ENCODE data around the gene AGBL1. TPM values are rescaled to one million over a fixed set of nuclear protein-coding genes. Genes with fewer than 3 reads are reported as not detected.

The AGBL1 gene
- total and polyA plus RNA-seq, 2 donors (not counting 1 experiment from before 2014, with no cell fraction given) = not detected

- H3K4me2 ChIP-seq (replicated peaks; ENCODE audit: low read depth, low read length, poor library complexity, severe bottlenecking) = no peak overlapping the region
- ATAC-seq (ENCODE audit: low read depth) (no peak), DNase-seq (no peak)
- intact Hi-C loops (cut with micrococcal nuclease) = no loop called here
- H3K27me3 Mint-ChIP-seq = peaks cover 8% of the 10 kb centered on the region
- no peaks in the 10 kb centered on the region for H3K36me3 ChIP-seq (replicated peaks in 1 of 2; ENCODE audit: control extremely low read depth in 1 of 2, control insufficient read depth in 1 of 2, extremely low read depth in 1 of 2, insufficient read depth in 2 of 2, low read length in 1 of 2)
- H3K27me3 ChIP-seq (replicated peaks in 1 of 4; ENCODE audit: control extremely low read depth in 1 of 4, control insufficient read depth in 3 of 4, insufficient read depth in 4 of 4, low read length in 3 of 4) = no peaks in the 10 kb centered on the region
- TF ChIP-seq CTCF (IDR thresholded peaks at IDR 0.05) (no peak), EZH2 (IDR thresholded peaks at IDR 0.05; ENCODE audit: borderline replicate concordance, insufficient read depth, low read depth, low read length, poor library complexity, severe bottlenecking) (no peak)
- H3K27ac Mint-ChIP-seq = no peak overlapping the region
- no peak overlapping the region for H2AFZ ChIP-seq (ENCODE audit: insufficient read depth, low read depth, low read length, poor library complexity, severe bottlenecking)
- peaks cover 0 to 5% (median 0%) of the 10 kb centered on the region in 3 donors for H3K9me3 ChIP-seq (ENCODE audit: control extremely low read depth in 1 of 3, control insufficient read depth in 2 of 3, insufficient read depth in 1 of 3, low read length in 2 of 3)
- H3K4me3 ChIP-seq (ENCODE audit: control extremely low read depth in 1 of 5, extremely low read depth in 1 of 5, insufficient read depth in 1 of 5, low read depth in 2 of 5, low read length in 4 of 5) = no peak overlapping the region
- H3K4me1 Mint-ChIP-seq = no peaks in the 10 kb centered on the region
- no peaks in the 10 kb centered on the region for H3K9me3 Mint-ChIP-seq (ENCODE audit: insufficient read depth)
- 100% methylated on average over 2 of the region's 3 CpGs for WGBS (ENCODE audit: insufficient coverage)
- no peak overlapping the region for H3K27ac ChIP-seq (ENCODE audit: low read length in 2 of 2)
- CTCF ChIA-PET = no interaction called here
- no peaks in the 10 kb centered on the region for H3K79me2 ChIP-seq (ENCODE audit: control insufficient read depth, insufficient read depth, low read length)
- no peak overlapping the region for H3K4me3 Mint-ChIP-seq
- H3K9ac ChIP-seq (ENCODE audit: low read length) = no peak overlapping the region
- no peaks in the 10 kb centered on the region for H4K20me1 ChIP-seq (ENCODE audit: control insufficient read depth, insufficient read depth, low read length, poor library complexity, severe bottlenecking)
- H3K4me1 ChIP-seq (ENCODE audit: control insufficient read depth in 2 of 2, insufficient read depth in 2 of 2, low read length in 2 of 2) = no peaks in the 10 kb centered on the region
- POLR2A ChIA-PET = no interaction called here
Observed at GRCh38 chr15:86138798-86139197, 59.1 kb downstream of the AGBL1 start.

- Mint-ChIP-seq H3K27ac (no peak overlapping the region), H3K9me3 (ENCODE audit: insufficient read depth) (peaks cover 4% of the 10 kb centered on the region), H3K27me3 (peaks cover 8% of the 10 kb centered on the region), H3K4me3 (no peak overlapping the region), H3K4me1 (no peaks in the 10 kb centered on the region)
- no peak for DNase-seq
- no peak overlapping the region for H2AFZ ChIP-seq (ENCODE audit: insufficient read depth, low read depth, low read length, poor library complexity, severe bottlenecking)
- H4K20me1 ChIP-seq (ENCODE audit: control insufficient read depth, insufficient read depth, low read length, poor library complexity, severe bottlenecking) = no peaks in the 10 kb centered on the region
- no peak overlapping the region for H3K27ac ChIP-seq (ENCODE audit: low read length in 2 of 2)
- POLR2A ChIA-PET = no interaction called here
- H3K9ac ChIP-seq (ENCODE audit: low read length) = no peak overlapping the region
- no peak for ATAC-seq (ENCODE audit: low read depth)
- no peak overlapping the region for H3K4me3 ChIP-seq (ENCODE audit: control extremely low read depth in 1 of 5, extremely low read depth in 1 of 5, insufficient read depth in 1 of 5, low read depth in 2 of 5, low read length in 4 of 5)
- intact Hi-C loops (cut with micrococcal nuclease) = no loop called here
- no peaks in the 10 kb centered on the region for H3K36me3 ChIP-seq (replicated peaks in 1 of 2; ENCODE audit: control extremely low read depth in 1 of 2, control insufficient read depth in 1 of 2, extremely low read depth in 1 of 2, insufficient read depth in 2 of 2, low read length in 1 of 2)
- H3K4me1 ChIP-seq (ENCODE audit: control insufficient read depth in 2 of 2, insufficient read depth in 2 of 2, low read length in 2 of 2) = no peaks in the 10 kb centered on the region
- H3K79me2 ChIP-seq (ENCODE audit: control insufficient read depth, insufficient read depth, low read length) = no peaks in the 10 kb centered on the region
- 81% methylated on average over 5 of the region's 9 CpGs for WGBS (ENCODE audit: insufficient coverage)
- no peak for TF ChIP-seq EZH2 (IDR thresholded peaks at IDR 0.05; ENCODE audit: borderline replicate concordance, insufficient read depth, low read depth, low read length, poor library complexity, severe bottlenecking)
- peak; percentile 17 for TF ChIP-seq CTCF (IDR thresholded peaks at IDR 0.05)
- no peaks in the 10 kb centered on the region for H3K27me3 ChIP-seq (replicated peaks in 1 of 4; ENCODE audit: control extremely low read depth in 1 of 4, control insufficient read depth in 3 of 4, insufficient read depth in 4 of 4, low read length in 3 of 4)
- no peak overlapping the region for H3K4me2 ChIP-seq (replicated peaks; ENCODE audit: low read depth, low read length, poor library complexity, severe bottlenecking)
- H3K9me3 ChIP-seq (ENCODE audit: control extremely low read depth in 1 of 3, control insufficient read depth in 2 of 3, insufficient read depth in 1 of 3, low read length in 2 of 3) = peaks cover 0 to 5% (median 0%) of the 10 kb centered on the region in 3 donors
- CTCF ChIA-PET = no interaction called here
Observed at GRCh38 chr15:86139828-86140227, 60.2 kb downstream of the AGBL1 start.

Measured in B cell (primary cell).